K562 (cell line): ENCODE measurements around the gene ID2. TPM values are rescaled to one million over a fixed set of nuclear protein-coding genes. Genes with fewer than 3 reads are reported as not detected.

Source experiments
- CAMTA2 ChIP-seq: fragments of 250-450 bp; sonication (Bioruptor Pico); conservative IDR thresholded peaks from 2 replicates; pipeline ENCODE4 v1.5.1; 2022
- MBD1 ChIP-seq: fragments of 250-450 bp; sonication (Bioruptor Pico); IDR thresholded peaks from 2 replicates; pipeline ENCODE4 v1.8.0; 2022; ENCODE audit warnings: inconsistent platforms
- MGA ChIP-seq: fragments of 450-650 bp; IDR thresholded peaks from 2 replicates; pipeline ENCODE4 v1.6.1; 2016; ENCODE audit warnings: mild to moderate bottlenecking, moderate library complexity
- ZNF79 ChIP-seq: fragments of 250-450 bp; sonication (Bioruptor Pico); IDR thresholded peaks from 2 replicates; pipeline ENCODE4 v1.4.0; 2020; ENCODE audit warnings: low read depth, mild to moderate bottlenecking, moderate library complexity
- polyA plus RNA-seq, 8 experiments: library from polyadenylated mRNA; depleted of rRNA in 4 of 8; stranded (reverse) in 5 of 8; unstranded in 3 of 8; fragments of >200 nt; fragmentation: Nextera tagmentation in 2 of 8; fragmentation: Illumina TruSeq in 1 of 8; extraction: Ambion mirVana in 2 of 8; extraction: Trizol in 1 of 8; gene quantifications; 2 replicates each; pipeline versions ENCODE4 v1.2.1 to v1.2.3, GENCODE V29; 2011 to 2014; ENCODE audit warnings: inconsistent platforms in 1 of 8, missing spikeins in 1 of 8
- total RNA-seq, 7 experiments: library from RNA; depleted of rRNA in 6 of 7; stranded (reverse); fragments of >200 nt in 6 of 7; fragmentation: Illumina TruSeq in 2 of 7; extraction: Trizol in 2 of 7; gene quantifications; 2 replicates each; pipeline versions ENCODE4 v1.2.1 to v1.2.3, GENCODE V29; 2011 to 2021; ENCODE audit warnings: low replicate concordance in 1 of 7

Gene ID2
- total and polyA plus RNA-seq, 9 of the 15 experiments (the other 6 are each of a cell fraction or from before 2014, with no cell fraction given): 8.0 to 35.7 (median 16.6) TPM

GRCh38 chr2:8633186-8633734 lies 48.6 kb upstream of the ID2 start (continued):
- no peak for TF ChIP-seq MGA
- TF ChIP-seq MBD1 (CRISPR knock-in tag): no peak
- no peak for TF ChIP-seq CAMTA2 (CRISPR knock-in tag)
- TF ChIP-seq ZNF79 (CRISPR knock-in tag): no peak
- TF ChIP-seq, all 486 proteins: peak for 0
